HG02840 (cell line): ENCODE data around the gene HSD11B2.
"Not testable (repeated sequence)": the region's sequence is repeated elsewhere in the genome, so short reads cannot be mapped to it uniquely, and the experiment has no call there.

Source experiments
- ATAC-seq: cut with Tn5 transposase; IDR thresholded peaks from one replicate; pipeline ENCODE4 v1.9.1; 2021; ENCODE audit warnings: mild to moderate bottlenecking, moderate library complexity, moderate number of reproducible peaks; ENCODE audit not compliant: unreplicated experiment, low FRiP score

The HSD11B2 gene

DNA sequence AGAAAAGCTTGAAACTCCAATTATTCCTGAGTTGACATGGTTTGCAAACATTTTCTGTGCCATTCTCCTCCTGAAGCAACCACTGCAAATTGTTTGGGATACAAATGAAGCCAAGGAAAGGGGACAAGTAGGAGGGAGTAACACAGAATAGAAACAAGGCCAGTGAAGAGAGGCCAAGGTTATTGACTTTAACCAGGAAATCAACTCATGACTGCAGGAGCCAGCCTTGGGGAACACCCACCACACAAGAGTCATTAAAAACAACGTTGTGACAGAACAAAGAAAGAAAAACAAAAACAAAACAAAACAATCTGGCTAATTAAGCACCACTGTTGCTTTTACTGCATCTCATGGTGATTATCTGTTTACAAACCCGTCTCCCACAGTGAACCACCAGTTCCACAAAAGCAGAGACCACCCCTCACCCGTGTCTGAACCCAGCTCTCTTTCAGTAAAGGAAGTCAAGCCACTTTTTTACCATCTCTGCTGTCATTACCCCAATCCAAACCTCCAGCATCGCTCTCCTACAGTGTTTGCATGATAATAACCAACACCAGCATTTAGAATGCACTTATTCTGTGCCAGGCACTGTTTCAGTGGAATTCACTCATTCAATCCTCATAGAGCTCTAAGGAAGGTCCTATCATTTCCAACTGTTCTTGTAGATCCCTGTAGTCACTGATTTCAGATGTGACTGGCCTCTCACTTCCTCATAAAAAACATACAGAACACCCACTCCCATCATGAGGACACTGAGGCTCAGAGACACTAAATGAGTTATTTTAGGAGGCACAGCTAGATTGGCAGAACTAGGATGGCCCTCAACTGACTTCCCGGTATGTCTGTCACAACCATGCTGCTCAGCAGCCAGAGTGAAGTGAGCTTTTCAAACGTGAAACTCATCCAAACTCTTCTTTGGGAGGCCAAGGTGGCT is 16.7 kb upstream of the HSD11B2 start:
- ATAC-seq, result no peak

DNA sequence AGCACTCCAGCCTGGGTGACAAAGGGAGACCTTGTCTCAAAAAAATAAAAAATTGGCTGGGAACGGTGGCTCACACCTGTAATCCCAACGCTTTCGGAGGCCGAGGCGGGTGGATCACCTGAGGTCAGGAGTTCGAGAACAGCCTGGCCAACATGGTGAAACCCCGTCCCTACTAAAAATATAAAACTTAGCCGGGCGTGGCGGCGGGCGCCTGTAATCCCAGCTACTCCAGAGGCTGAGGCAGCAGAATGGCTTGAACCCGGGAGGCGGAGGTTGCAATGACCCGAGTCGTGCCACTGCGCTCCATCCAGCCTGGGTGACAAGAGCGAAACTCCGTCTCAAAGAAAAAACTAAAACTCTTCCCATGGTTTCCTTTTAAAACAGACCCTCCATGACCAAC is 15.5 kb upstream of the HSD11B2 start:
- not testable (repeated sequence) for ATAC-seq

DNA sequence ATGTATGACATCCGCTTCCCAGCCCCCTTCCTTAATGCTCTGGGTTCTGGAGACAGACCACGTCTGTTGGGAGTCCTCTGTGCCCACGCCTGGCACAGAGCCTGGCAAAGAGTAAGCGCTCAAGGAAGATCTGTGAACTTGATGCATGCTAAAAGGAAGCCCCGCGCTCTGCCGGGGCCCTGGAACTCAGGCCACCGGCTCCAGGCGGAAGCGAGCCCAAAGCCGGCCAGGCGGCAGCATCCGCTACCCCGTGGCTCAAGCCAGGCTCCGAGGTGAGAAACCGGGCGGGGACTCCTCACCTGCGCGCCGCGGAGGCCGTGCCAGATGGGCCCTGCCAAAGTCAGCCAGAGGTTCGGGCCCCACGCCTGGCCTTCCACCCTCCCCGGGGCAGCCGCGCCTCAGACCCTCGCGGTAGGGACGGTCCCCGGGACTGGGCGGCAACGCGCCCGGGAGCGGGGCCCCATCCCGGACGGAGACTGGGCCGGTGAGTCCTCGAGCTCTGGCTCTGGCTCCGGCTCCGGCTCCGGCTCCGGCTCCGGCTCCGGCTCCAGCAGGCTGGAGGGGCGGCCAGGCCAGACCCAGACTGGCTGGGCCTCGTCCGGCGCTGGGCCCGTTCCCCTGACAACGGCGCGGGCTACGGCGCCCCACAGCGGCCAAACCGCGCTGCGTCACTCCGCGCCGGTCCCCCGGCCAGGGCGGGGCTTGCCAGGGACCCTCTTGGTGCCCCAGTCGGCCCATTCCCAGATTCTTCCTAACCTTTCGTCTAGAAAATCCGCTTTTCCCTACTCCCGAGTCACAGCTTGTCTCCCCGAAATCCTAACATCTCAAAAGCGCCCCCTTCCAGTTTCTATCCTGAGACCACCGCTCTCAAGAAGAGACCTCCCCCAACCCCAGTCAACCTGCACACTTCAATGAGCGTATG is 14.8 kb upstream of the HSD11B2 start, which contains the start of gene ZDHHC1:
ZDHHC1 (minus strand) TSS at position 606 of the 922 bp plus-strand sequence. CDS start 8,702 bp downstream, outside the sequence.
- ATAC-seq, result peak; percentile 68

DNA sequence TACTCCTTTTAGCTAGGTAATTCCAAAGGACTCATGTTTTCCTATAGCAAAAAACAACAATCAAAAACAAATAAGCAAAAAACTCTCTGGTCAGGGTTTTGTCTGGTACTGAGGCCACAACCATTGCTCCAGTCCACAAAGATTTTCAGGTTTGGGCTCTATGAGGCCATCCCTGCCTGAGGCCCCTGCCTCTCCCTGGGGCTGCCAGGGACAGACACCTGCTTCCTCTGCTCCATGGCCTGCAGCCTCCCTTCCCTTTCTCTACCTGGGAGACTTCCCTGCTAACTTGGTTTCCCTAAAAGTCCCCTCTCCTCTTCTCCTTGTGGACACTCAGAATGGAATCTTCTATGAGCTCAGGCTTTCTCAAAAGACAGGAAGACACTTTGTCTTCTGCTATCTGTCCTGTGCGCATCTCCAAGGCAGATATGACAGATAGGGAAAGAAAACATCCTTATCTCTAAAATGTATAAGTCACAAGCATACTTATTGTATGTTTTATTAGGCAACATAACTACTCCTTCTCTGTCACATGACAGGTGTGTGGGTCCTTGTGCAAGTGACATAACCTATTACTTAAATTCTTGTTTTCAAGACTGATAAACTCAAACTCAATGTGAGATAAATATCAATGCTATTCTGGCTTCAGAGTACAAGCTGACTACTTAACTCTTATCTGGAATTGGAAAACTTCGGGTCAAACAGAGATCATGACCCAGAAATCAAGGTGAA is 13.4 kb upstream of the HSD11B2 start:
- no peak for ATAC-seq

DNA sequence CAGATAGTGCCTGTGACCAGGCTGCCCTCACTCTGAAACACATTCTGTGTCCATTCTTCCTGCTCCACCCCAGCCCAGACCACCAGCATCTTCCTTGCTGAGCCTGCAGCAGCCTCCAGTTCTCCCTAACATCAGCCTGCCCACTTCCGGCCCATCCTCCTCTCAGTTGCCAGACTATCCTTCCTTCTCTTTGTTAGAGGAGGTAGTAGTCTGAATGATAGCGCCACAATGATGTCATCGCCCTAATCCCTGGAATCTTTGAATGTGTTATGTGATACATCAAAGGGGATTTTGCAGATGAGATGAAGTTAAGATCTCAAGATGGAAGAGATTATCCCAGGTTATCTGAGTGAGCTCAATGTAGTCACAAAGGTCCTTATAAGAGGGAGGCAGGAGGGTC is 11.4 kb upstream of the HSD11B2 start:
- ATAC-seq, result no peak

DNA sequence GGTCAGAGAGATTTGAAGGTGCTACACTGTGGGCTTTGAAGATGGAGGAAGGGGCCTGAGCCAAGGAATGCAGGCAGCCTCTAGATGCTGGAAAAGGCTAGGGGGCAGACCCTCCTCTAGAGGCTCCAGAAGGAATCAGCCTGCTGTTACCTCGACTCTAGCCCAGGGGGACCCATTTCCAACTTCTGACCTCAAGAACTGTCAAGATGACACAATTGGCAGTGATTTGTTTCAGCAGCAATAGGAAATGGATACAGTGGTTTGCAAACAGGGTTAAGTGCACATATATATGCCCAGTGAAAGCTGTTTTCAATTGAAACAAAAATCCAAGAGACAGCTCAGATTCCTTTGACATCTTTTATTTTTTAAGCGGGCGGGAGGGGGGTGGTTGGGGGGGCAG is 11.0 kb upstream of the HSD11B2 start:
- ATAC-seq, result no peak

DNA sequence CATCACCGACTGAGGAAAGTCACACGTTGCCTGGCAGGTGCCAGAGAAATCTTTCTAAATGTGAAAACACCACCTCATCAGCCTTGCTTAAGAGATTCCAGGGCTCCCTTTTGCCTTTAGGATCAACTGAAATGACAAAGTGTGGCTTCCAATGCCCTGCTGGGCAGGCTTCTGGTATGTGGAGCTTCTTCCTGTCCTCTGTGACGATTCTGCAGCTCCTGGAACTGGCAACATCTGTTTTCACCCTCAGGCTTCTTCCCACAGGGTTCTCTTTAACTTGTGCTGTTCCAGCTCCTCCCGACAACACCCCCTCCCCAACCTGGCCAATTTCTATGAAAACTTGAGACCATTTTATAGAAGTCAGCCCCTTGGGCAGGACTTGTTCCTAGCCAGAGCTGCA is 9.9 kb upstream of the HSD11B2 start:
- ATAC-seq, result no peak

DNA sequence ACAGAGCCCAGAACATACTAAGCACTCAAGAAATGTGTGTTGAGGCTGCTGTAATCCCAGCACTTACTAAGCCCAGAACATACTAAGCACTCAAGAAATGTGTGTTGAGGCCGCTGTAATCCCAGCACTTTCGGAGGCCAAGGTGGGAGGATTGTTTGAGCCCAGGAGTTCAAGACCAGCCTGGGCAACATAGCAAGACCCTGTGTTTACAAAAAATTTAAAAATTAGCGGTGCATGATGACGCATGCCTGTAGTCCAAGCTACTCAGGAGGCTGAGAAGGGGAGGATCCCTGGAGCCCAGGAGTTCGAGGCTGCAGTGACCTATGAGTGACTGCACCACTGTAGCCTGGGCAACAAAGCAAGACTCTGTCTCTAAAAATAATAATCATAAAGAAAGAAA is 7.9 kb upstream of the HSD11B2 start:
- no peak for ATAC-seq

DNA sequence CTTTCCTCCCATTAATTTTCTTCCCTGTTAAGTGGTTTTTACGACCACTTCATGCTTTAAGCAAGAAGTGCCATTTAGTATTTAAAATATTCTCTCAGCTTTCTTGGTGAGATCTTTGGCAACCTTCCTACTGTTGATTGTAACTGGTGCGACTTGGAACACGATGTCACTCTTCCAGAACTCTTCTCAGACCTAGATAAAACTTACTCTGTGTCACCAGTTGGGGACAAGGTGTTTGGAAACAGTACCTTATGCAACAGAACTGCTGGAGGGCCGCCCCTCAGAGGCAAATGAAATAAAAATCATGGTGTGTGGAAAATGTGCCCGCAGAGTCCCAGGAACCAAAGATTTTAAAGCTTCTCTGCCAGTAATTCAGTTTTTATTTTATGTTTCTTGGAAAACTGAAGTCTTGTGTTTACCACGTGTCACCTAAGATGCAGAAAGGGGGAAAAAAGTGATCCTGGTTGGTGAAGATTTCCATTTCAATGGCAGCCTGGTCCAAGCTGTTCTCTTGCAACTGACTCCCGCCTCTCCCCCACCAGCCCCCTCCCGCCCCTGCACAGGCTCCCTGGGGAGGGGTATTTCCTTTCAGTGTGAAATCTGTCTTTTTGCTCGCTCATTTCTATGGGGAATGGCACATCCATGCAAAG is 7.2 kb upstream of the HSD11B2 start:
- no peak for ATAC-seq

DNA sequence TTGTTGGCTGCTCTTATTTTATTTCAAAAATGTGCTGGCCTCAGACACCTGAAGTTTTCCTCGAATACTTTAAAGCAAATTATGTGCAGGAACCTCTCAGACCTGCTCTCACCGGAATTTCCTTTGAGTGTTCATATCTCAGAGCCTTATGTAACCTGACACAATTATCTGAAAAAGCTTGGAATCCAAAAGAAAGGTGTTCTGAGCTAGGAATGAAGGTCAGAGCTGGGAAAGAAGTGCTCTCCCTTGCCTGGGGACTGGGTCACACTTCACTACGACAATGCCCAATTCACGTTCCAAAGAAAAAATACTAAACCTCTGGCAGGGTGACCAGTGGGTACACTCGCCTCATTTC is 6.7 kb upstream of the HSD11B2 start:
- no peak for ATAC-seq

DNA sequence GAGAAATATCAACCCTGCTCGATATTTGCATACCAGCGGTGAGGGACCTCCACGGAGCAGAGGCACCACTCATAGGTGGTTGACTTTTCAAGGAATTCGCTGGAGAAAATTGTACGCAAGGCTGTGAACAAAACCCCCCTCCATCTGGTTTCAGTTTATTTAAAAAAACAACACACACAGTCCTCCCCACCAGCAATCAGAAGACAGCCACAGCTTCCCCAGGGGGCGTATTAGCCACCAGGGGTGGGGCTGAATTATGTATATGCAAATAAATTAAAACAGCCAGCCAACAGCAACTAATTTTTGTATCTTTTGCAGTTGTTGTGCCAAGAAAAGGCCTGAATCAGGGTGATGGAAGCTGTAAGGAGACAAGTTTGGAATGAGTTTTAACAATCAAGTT is 5.9 kb upstream of the HSD11B2 start:
- no peak for ATAC-seq

DNA sequence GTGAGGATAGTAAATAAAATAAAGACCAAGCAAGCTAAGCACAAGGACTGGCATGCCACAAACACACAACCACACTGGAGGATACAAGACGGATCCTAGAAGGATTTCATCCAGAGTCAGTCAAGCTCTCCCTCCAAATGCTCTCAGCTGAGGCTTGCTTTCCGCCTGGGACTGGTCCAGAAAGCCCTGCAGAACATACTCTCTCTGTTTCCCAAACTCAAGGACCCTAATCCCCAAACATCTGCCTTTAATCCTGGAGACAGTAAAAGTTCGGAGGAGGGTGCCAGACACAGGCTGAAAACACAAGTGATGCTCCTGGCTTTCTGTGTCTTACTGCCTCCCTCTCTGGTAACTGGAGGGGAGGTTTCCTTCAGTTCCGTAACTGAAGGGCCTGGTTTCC is 5.3 kb upstream of the HSD11B2 start:
- no peak for ATAC-seq

DNA sequence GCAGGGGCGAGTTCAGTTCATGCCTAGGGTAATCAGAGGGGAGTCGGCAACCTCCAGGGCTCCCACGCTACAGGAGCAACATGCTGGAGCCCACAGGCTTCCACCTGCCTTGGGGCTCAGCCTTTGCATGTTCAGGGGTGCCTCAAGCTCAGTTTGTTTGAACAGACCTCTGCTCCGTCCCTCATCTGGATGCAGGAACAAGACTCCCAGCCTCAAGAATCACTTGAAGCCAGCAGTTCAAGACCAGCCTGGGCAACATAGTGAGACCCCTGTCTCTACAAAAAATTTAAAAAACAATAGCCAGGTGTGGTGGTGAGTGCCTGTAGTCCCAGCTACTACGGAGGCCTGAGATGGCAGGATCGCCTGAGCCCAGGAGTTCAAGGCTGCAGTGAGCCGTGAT is 4.9 kb upstream of the HSD11B2 start:
- ATAC-seq, result no peak

DNA sequence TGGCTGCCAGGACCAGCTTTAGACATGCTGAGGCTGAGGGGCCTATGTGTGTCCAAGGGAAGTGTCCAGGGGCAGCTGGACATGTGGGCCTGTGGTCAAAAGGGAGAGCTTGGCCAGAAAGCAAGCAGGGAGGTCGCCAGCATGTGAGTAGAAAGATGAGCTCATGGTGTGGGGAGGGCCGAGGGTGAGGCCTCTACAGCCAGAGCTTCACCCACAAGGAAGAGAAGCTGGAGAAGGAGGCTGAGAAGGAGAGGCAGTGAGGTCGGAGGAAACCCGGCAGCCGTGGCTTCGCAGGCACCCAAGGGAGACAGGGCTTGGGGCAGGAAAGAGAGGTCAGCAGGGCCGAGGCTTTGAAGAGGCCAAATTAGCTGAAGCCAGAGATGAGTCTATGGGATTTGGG is 4.0 kb upstream of the HSD11B2 start:
- ATAC-seq, result no peak

DNA sequence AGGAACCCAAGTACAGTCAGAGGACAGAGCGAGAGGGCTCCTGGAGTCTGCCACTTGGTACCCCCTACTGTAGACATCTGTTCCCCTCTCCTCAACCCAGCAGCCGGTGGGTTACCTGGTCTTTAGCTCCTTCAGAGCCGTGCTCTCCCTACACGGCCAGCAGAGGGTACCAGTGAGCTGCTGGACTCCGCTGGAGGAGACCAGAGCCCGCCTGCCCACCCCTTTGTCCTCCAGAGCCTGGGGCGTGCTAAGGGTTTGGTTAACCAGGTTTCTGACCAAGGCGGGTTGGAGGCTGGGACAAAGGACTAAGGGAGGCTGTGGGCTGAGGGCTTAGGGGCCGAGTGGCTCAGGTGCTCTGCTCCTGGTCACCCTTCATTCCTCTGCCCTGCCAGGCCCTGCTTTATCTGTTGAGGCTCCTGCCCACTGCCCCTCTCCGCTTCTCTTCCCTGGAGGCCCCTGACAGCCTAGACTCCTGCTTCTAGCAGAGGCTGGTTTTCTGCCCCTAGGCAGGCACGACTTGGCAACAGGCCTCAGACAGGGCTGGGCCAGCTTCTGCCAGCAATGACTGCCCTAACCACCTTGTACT is 2.7 kb upstream of the HSD11B2 start:
- ATAC-seq, result no peak

DNA sequence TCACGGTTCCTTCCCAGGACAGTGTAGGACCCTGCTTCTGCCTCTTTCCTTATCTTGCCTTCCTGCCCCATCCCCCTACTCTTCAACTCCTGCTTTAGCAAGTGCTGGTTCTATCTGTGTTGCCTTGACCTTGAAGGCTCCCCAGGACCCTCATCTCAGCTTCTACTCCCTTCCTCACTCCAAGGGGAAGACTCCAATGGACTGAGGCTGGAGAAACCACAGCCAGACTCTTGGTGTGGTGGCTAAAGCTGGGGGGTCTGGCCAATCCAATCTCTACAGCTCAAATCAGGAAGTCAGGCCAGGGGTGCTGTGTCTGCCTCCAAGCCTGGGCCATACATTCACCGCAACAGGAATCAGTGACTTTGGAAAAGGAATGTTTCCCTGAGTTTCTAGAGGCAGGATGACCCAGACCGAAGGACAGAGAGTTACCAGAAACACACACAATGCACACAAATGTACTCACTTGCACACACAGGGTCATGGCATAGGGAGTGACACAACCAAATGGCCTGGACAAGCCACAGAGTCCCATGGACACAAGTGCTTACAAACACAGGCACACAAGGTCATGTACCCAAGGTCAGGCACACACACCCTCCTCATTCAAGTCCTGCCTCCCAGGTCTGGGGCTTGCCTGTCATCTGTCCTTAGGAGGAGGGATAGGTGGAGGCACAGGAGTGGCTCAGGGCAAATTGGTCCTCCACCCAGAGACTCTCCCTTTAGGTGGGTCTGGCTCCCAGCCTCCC is 1.7 kb upstream of the HSD11B2 start:
- no peak for ATAC-seq

DNA sequence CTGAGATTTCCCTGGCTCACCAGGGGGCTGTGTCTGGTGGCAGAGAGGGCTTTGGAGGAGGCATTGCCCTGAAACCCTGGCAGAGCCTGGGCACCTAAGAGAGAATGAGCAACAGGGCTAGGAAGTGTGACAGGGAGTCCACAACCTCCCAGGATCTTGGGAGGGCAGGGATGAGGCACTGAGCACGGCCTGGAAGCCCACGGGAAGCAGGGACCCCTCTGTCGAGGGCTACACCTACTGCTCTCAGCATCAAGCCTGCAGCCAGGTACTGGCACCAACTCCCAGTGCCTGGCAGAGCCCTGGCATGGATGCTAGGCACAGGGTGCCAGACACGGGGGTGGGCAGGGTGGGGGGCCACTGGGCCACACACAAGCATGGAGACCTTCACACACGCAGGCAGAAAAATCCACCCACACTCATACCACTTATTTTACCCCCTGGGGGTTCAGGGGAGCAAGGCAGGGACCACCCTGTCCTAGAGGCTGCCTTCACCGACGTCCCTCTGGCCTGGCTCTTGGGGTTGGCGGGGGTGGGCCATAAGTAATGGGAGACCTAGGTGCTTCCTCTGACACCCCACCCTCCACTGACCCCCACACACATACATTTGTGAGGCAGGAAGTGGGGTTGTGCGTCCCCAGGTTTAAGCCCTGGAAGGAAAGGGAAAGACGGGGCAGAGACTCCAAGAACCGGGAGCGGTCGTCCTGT is 970 bp upstream of the HSD11B2 start:
- no peak for ATAC-seq

DNA sequence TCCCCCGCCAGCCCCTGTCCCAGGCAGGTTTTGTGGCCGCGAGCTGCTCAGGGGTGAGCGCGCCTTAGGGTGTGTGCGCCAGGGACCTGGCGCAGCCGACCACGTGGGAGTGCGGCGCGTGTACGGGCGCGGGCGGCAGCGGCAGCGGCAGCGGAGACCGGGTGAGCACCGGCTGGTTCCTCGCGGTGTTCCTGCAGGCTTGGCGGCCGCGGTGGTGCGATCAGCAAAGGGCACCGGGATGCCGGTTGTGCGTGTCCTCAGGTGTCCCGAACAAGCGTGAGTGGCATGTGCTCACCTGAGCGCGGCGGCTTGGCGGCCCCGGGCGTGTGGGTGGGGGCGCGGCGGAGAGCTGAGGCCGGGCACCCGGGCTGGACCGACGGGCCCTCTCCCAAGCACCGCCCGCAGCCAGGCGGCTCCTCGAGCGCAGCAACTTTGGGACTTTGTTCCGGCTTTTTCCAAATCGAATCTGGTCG is 381 bp upstream of the HSD11B2 start:
- no peak for ATAC-seq
